ENCODE results near the gene ASCL3.

DNA sequence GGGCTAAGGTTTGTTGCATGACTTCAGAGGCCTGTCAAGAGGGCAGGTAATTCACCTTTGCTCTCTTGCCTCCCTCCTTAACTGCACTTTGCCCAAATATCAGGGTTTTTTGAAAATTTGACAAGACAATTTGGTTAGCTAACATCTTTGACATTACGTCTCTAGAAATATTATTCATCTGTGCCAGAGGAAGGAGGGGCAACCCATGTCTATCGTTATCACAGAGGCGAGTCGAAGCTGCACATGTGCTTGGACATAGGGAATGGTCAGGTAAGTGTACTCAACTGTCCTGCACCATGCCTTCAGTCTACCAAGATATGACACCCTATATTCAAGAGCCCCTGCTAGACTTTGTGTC lies 28.2 kb downstream of the ASCL3 start:
- TF ChIP-seq POLR2AphosphoS5 (IDR thresholded peaks at IDR 0.05; ENCODE audit: low read depth, low read length) (no peak), POLR2A (IDR thresholded peaks at IDR 0.05; ENCODE audit: low read depth, low read length) (no peak), TAF1 (IDR thresholded peaks at IDR 0.05; ENCODE audit: low read depth, low read length) (no peak), POU2F2 (IDR thresholded peaks at IDR 0.05; ENCODE audit: low read depth, low read length) (no peak)

Measured in GM12891 (cell line).